ENCODE data around the gene PROM2. TPM values are rescaled to one million over a fixed set of nuclear protein-coding genes. Genes with fewer than 3 reads are reported as not detected.

Gene PROM2
- total RNA-seq, 1 donor from 2014 or later: 1.7 TPM

- Mint-ChIP-seq H3K4me3 (ENCODE audit: unreplicated experiment) (no peak overlapping the region), H3K27me3 (ENCODE audit: low read depth) (peaks cover 11% of the 10 kb centered on the region), H3K4me1 (ENCODE audit: low read depth) (peaks cover 9% of the 10 kb centered on the region), H3K36me3 (ENCODE audit: low read depth) (no peaks in the 10 kb centered on the region), H3K9me3 (ENCODE audit: low read depth) (no peaks in the 10 kb centered on the region), H3K27ac (ENCODE audit: unreplicated experiment) (peak overlapping the region; percentile 66)
- TF ChIP-seq CTCF (IDR thresholded peaks at IDR 0.05): no peak
- peak; percentile 61 for DNase-seq (ENCODE audit: low spot score)
These were observed 59.7 kb downstream of the PROM2 start for GRCh38 chr2:95333888-95334338.

- peaks cover 9% of the 10 kb centered on the region for H3K4me1 Mint-ChIP-seq (ENCODE audit: low read depth)
- DNase-seq (ENCODE audit: low spot score): no peak
- H3K27ac Mint-ChIP-seq (ENCODE audit: unreplicated experiment): no peak overlapping the region
- TF ChIP-seq CTCF (IDR thresholded peaks at IDR 0.05): no peak
- H3K9me3 Mint-ChIP-seq (ENCODE audit: low read depth): no peaks in the 10 kb centered on the region
- H3K27me3 Mint-ChIP-seq (ENCODE audit: low read depth): peaks cover 15% of the 10 kb centered on the region
- H3K4me3 Mint-ChIP-seq (ENCODE audit: unreplicated experiment): no peak overlapping the region
- H3K36me3 Mint-ChIP-seq (ENCODE audit: low read depth): no peaks in the 10 kb centered on the region
These were observed 60.8 kb downstream of the PROM2 start for GRCh38 chr2:95334916-95335641.

- DNase-seq (ENCODE audit: low spot score): no peak
- H3K4me1 Mint-ChIP-seq (ENCODE audit: low read depth): peaks cover 9% of the 10 kb centered on the region
- no peaks in the 10 kb centered on the region for H3K36me3 Mint-ChIP-seq (ENCODE audit: low read depth)
- H3K4me3 Mint-ChIP-seq (ENCODE audit: unreplicated experiment): no peak overlapping the region
- peaks cover 25% of the 10 kb centered on the region for H3K27me3 Mint-ChIP-seq (ENCODE audit: low read depth)
- no peaks in the 10 kb centered on the region for H3K9me3 Mint-ChIP-seq (ENCODE audit: low read depth)
- no peak overlapping the region for H3K27ac Mint-ChIP-seq (ENCODE audit: unreplicated experiment)
- TF ChIP-seq CTCF (IDR thresholded peaks at IDR 0.05): no peak
These were observed 62.2 kb downstream of the PROM2 start for GRCh38 chr2:95336406-95336805.

DNA sequence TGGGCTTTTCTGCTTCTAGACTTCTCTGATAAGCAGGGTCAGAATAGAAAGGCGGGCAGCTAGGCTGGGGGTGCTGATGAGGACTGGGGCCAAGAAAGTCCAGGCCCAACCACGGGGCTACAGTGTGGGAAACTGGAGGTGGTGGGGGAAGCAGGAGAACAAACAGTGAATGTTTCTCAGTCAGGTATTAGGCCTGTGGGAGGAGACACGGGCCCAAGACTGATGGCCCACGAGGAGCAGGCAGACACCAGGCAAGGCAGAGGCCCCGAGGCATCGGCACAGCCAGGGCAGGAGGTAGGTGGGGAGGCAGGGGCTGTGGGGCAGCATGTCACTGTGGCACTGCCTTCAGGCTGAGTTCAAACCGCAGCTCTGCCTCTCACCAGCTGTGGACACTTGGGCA is 63.6 kb downstream of the PROM2 start:
- TF ChIP-seq CTCF (IDR thresholded peaks at IDR 0.05): no peak
- Mint-ChIP-seq H3K4me1 (ENCODE audit: low read depth) (peaks cover 9% of the 10 kb centered on the region), H3K27ac (ENCODE audit: unreplicated experiment) (no peak overlapping the region), H3K36me3 (ENCODE audit: low read depth) (peaks cover 1% of the 10 kb centered on the region), H3K27me3 (ENCODE audit: low read depth) (peaks cover 35% of the 10 kb centered on the region), H3K9me3 (ENCODE audit: low read depth) (no peaks in the 10 kb centered on the region), H3K4me3 (ENCODE audit: unreplicated experiment) (no peak overlapping the region)
- peak; percentile 67 for DNase-seq (ENCODE audit: low spot score)

Other genes with a start within 250 kb of the PROM2 start
- not detected in 3 replicates for gene MAL, start 248.7 kb upstream of the PROM2 start, total RNA-seq
- gene MRPS5, start 152.6 kb upstream of the PROM2 start, total RNA-seq: 32.9 to 42.4 TPM (median 33.6 TPM) in 3 replicates
- 12.1 to 16.3 TPM (median 14.3 TPM) in 3 replicates for gene ZNF514, start 114.6 kb upstream of the PROM2 start, total RNA-seq
- gene ZNF2, start 108.6 kb upstream of the PROM2 start, total RNA-seq: 4.5 to 8.0 TPM (median 5.0 TPM) in 3 replicates
- 4.7 to 6.0 TPM (median 4.8 TPM) in 3 replicates for gene ZNF892, start 66.9 kb upstream of the PROM2 start, total RNA-seq
- gene KCNIP3, start 22.9 kb downstream of the PROM2 start, total RNA-seq: 3.1 to 6.0 TPM (median 5.9 TPM) in 3 replicates
- gene FAHD2A, start 128.3 kb downstream of the PROM2 start, total RNA-seq: 23.9 to 30.4 TPM (median 27.4 TPM) in 3 replicates
- not detected in 3 replicates for gene TRIM43B, start 210.3 kb downstream of the PROM2 start, total RNA-seq

All from chondrocyte (in vitro differentiated cells).